Retinal pigment epithelial cell (primary cell): ENCODE measurements around the gene RHBDD1.
A peak's percentile ranks its signal among the peaks of the same experiment; 100 is the strongest.

Experiments used
- DNase-seq: peaks from one replicate; pipeline ENCODE4 v3.0.0-alpha.2; 2010; ENCODE audit warnings: low read depth
- H3K4me3 ChIP-seq: 2 replicates; pipeline ENCODE4 v1.5.1; 2011; ENCODE audit warnings: mild to moderate bottlenecking, low read length, control low read depth, moderate library complexity
- TF ChIP-seq, protein P1 (sequence below): conservative IDR thresholded peaks from 2 replicates; pipeline ENCODE4 v1.5.1; 2011; ENCODE audit warnings: low read depth, low read length, control low read depth, inconsistent platforms

The RHBDD1 gene

GRCh38 chr2:226800941-226801784 lies 34.7 kb upstream of the RHBDD1 start:
- DNase-seq: peak; percentile 54
- TF ChIP-seq, protein P1, sequence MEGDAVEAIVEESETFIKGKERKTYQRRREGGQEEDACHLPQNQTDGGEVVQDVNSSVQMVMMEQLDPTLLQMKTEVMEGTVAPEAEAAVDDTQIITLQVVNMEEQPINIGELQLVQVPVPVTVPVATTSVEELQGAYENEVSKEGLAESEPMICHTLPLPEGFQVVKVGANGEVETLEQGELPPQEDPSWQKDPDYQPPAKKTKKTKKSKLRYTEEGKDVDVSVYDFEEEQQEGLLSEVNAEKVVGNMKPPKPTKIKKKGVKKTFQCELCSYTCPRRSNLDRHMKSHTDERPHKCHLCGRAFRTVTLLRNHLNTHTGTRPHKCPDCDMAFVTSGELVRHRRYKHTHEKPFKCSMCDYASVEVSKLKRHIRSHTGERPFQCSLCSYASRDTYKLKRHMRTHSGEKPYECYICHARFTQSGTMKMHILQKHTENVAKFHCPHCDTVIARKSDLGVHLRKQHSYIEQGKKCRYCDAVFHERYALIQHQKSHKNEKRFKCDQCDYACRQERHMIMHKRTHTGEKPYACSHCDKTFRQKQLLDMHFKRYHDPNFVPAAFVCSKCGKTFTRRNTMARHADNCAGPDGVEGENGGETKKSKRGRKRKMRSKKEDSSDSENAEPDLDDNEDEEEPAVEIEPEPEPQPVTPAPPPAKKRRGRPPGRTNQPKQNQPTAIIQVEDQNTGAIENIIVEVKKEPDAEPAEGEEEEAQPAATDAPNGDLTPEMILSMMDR: no peak
- peak overlapping the region; percentile 66 for H3K4me3 ChIP-seq

DNA sequence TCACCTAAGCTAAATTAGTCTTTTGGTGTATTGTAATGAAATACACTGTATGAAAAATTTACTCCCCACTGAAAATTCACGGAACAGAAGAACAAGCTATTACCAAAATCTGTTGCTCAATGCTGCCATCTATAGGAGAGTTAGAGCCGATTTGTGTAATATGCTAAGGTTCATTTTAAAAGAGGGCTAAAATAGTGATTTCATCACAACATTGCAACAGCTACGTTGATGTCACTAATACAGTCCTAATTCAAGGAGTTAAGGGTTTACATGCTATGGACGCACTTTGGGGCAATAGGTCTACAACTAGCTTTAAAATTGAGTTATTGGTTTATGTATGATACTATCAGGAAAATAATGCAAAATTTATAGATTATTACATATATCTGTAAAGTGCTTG lies 33.3 kb upstream of the RHBDD1 start:
- TF ChIP-seq, protein P1: peak; percentile 71
- no peak overlapping the region for H3K4me3 ChIP-seq
- no peak for DNase-seq

DNA sequence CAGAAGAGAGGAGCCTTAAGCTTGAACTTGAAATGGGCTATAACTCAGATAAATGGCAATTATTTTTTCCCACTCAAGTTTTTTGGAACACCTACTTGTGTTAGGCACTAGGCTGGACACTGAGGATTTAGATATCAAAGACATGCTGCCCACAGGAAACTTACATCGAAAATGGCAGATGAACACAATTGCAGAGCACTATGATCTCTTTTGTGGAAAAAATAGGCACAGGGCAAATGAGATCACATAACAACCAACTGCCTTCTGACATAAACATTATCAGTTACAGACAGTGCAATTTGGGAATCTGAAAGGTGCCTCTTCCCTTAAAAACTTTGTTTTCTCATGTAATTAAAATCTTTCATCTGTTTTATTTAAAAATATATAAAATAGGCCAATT lies 32.4 kb upstream of the RHBDD1 start:
- TF ChIP-seq, protein P1: no peak
- DNase-seq: no peak
- H3K4me3 ChIP-seq: no peak overlapping the region

GRCh38 chr2:226813148-226813701 lies 22.6 kb upstream of the RHBDD1 start:
- DNase-seq: no peak
- TF ChIP-seq, protein P1: peak; percentile 77

GRCh38 chr2:226818930-226819329 lies 16.9 kb upstream of the RHBDD1 start:
- H3K4me3 ChIP-seq: no peak overlapping the region
- TF ChIP-seq, protein P1: no peak
- no peak for DNase-seq

More at GRCh38 chr2:226813148-226813701, 22.6 kb upstream of the RHBDD1 start:
- no peak overlapping the region for H3K4me3 ChIP-seq

DNA sequence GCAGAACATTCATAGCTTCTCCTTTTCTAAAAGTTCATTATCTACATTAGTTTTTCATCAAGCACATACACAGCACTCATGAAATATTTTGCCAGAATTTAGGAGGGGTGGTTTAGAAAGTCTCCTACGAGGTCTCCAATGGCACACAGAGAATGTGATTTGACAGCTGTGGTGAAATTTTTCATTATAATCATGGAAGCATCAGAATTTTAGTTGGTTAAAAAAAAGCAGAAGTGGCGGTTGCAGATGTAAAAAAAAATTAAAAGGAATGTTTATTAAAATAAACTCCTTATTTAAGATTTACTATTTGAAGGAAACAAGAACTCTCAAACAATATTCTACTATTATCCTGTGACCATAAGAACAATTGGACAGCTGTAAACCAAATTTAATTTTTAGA lies 10.8 kb upstream of the RHBDD1 start:
- DNase-seq: no peak
- no peak overlapping the region for H3K4me3 ChIP-seq
- TF ChIP-seq, protein P1: no peak

DNA sequence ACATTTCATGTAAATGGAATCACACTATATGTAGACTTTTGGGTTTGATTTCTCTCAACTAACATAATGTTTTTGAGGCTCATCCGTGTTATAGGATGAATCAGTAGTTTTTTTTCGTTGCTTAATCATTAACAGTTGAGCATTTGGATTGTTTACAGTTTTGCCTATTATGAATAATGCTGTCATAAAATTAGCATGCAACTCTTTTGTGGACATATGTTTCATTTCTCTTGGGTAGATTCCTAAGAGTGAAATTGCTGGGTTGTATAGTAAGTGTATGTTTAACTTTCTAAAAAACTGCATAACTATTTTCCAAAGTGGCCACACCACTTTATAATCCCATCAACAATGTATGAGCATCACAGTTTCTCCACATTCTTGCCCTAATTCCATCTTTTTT lies 7.7 kb upstream of the RHBDD1 start:
- TF ChIP-seq, protein P1: no peak
- no peak overlapping the region for H3K4me3 ChIP-seq
- no peak for DNase-seq
